GM18517 (cell line): ENCODE measurements around the gene RAB30.

Experiments used
- ATAC-seq: cut with Tn5 transposase; IDR thresholded peaks from one replicate; pipeline ENCODE4 v1.9.1; 2021; ENCODE audit warnings: mild to moderate bottlenecking, moderate library complexity; ENCODE audit not compliant: unreplicated experiment

RAB30 gene

GRCh38 chr11:83070731-83071566, 748 bp downstream of the RAB30 start:
- ATAC-seq, result no peak

DNA sequence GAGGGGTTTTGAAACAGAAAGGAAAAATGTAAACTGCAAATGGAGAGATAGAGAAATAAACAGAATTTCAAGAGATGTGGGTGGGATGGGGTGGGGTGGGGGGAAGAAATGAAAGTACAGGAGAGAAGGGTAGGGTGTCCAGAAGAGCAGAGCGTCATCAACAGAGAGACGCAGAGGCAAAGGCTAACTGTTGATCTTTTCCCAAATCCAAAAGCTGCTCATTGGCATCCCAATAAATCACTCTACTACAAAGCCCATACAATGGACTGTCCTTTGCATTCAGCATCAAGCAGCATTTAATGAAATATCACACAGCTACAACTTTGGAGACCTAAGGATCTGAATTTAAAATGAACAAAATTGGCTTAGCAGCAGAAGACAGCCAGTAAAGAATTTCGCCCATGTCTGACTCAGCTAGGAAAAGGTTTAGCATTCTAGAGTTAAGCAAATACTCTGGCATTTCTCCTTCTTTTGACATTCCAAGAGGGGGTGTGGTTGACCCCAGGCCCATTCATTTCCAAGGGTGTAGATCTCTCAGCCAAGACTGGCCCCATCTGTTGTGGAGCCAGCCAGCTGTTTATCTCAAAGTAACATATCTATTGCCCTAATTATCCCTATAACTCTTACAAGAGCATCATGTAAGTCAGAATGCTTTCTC, 1.5 kb downstream of the RAB30 start:
- ATAC-seq, result no peak

GRCh38 chr11:83069441-83070043, 2.2 kb downstream of the RAB30 start:
- ATAC-seq, result no peak

- ATAC-seq, result no peak
These were observed 3.1 kb downstream of the RAB30 start for GRCh38 chr11:83068568-83068967.

DNA sequence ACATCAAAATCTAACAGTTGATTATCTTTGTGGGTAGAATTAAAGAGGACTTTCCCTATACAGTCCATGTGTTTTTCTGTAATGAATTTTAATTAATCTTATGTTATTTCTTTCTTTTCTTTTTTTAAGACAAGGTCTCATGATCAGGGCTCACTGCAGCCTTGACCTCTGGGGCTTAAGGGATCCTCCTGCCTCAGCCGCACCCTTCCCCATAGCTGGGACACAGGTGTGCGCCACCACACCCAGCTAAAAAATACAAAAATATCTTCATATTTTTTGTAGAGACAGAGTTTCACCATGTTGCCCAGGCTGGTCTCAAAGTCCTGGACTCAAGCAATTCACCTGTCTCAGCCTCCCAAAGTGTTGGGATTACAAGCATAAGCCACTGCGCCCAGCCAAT, 7.7 kb downstream of the RAB30 start:
- ATAC-seq, result no peak

GRCh38 chr11:83063073-83063754, 8.5 kb downstream of the RAB30 start:
- ATAC-seq, result peak; percentile 74

DNA sequence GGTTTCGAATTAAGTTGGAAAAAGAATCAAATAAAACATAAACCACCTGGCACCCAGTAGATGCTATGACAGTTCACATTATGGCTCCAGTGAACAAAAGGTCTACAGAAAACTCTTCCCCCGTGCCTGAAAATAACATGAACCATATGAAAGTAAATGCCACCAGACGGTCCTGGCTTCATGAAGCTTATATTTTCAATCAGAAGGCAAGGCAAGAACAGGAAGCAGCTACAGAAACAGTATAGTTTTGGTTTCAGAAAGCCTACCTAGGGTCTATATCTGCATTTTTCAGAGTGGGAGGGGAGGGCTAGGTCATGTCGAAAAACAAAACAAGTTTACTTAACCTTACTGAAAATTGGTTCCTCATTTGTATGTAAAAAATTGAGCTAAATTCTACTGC, 9.8 kb downstream of the RAB30 start:
- peak; percentile 68 for ATAC-seq

DNA sequence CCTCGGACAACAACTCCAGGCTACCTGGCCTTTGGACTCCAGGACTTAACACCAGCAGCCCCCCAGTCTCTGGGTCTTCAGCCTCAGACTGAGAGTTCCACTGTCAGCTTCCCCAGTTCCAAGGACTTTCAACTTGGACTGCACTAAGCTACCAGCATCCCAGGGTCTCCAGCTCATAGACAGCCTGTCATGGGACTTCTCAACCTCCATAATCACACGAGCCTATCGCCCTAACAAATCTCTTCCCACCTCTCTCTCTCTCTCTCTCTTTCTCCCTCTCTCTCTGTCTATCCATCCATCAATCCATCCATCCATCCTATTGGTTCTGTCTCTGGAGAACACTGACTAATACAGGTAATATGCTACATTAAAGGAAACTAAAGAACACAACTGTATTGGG, 10.7 kb downstream of the RAB30 start:
- ATAC-seq, result no peak

- no peak for ATAC-seq
These were observed 14.0 kb downstream of the RAB30 start for GRCh38 chr11:83057721-83058120.

- ATAC-seq, result no peak
These were observed 15.1 kb downstream of the RAB30 start for GRCh38 chr11:83056611-83057010.

- no peak for ATAC-seq
These were observed 15.5 kb downstream of the RAB30 start for GRCh38 chr11:83056204-83056603.

GRCh38 chr11:83054904-83055380, 16.8 kb downstream of the RAB30 start:
- peak; percentile 57 for ATAC-seq

DNA sequence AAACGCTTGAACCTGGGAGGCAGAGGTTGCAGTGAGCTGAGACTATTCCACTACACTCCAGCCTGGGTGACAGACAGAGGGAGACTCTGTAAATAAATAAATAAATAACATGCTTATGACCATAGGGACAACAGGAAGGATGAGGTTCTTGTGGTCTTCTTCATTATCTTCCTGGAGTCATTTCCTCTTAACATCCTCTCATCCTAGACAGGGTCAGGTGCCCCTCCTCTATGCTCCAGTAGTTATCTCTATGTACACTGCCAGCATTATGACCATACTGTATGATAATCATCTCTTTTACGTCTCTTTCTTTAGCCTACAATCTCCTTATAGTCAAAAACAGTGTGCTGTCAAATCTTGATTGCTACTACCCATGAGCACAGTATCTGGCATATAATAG, 17.7 kb downstream of the RAB30 start:
- peak; percentile 57 for ATAC-seq

DNA sequence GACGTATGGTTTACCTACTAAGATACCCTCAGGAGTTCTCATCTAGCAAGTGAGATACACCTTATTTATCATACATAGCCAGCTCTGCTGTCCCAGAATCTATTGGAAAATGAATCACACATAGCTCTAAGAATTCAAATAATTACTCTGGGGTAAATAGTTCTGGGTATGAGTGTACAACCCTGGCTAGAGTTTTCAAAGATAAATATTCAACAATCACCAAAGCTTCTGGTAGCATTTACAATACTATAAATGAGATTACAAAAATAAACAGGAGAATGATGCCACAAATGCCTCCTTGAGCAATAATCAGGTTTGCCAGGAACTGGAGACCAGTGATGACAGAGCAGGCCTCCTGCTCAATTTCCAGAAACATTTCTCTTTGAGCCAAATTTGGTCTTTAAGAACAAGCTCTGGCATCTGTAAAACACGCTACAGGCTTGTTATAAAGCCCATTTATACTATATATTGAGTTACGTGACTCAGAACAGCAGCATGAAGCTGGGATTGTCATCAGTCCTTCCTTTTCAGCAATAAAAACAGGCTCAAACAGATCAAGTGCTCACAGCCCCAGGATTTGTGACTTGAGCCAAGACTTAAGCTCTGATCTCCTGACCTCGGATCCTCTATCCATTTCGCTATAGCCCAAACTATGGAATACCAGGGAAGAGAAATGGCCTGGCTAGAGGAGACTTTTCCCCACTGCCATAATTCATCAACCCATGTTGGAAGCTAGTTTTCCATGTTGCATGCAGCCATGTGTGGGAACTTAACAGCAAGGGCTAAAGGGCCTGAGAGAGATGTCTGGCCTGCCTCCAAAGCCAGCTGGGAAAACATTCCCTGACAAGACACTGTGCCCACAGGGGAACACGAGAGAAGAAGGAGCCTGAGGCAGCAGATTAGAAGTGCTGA, 19.7 kb downstream of the RAB30 start:
- ATAC-seq, result no peak

- ATAC-seq, result no peak
These were observed 24.0 kb downstream of the RAB30 start for GRCh38 chr11:83047515-83048225.

DNA sequence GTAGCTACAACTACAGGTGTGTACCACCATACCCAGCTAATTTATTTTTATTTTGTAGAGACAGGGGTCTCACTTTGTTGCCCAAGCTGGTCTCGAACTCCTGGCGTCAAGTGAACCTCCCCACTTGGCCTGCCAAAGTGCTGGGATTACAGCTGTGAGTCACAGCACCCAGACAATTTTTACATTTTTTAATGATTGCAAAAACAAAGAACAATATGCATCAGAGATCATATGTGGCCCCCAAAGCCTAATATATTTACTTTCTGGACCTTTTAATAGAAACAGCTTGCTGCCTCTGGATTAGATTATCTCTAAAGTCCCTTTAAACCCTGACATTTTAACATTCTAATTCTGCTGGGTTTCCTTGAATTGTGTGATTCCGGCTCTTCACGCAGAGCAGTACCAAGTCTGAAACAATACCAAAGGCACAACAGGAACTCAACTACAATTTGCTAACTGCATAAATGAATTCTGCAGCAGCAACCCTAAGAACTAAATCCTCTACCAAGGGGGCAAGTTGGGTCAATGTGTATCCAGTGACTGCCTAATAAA, 25.0 kb downstream of the RAB30 start:
- ATAC-seq, result no peak

DNA sequence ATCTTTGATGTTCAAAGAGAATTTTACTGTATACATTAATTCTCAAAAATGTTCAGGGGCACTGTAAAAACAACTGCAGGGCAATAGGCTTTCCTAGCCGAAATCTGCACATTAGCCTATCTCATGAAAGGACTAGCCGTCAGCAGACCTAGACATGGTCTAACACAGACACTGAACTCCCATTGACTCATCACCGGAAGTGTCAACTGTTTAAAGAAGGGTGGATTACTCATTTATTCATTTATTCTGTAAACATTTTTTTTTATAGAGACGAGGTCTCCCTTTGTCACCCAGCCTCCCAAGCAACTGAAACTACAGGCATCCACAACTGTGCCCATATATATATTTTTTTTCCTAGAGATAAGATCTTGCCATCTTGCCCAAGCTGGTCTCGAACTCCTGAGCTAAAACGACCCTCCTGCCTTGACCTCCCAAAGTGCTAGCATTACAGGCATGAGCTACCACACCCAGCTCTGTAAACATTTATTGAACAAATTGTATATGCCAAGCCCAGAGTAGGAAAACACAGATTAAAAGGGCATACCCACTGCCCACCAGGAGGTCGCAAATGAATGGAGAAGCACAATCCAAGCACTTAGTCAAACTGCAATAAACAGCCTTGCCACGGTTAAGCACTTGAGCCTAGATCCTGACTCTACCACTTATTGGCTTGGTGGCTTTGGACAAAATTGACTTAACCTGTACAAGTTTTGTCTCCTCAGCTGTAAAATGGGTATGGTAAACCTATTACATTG, 26.6 kb downstream of the RAB30 start:
- ATAC-seq, result no peak

DNA sequence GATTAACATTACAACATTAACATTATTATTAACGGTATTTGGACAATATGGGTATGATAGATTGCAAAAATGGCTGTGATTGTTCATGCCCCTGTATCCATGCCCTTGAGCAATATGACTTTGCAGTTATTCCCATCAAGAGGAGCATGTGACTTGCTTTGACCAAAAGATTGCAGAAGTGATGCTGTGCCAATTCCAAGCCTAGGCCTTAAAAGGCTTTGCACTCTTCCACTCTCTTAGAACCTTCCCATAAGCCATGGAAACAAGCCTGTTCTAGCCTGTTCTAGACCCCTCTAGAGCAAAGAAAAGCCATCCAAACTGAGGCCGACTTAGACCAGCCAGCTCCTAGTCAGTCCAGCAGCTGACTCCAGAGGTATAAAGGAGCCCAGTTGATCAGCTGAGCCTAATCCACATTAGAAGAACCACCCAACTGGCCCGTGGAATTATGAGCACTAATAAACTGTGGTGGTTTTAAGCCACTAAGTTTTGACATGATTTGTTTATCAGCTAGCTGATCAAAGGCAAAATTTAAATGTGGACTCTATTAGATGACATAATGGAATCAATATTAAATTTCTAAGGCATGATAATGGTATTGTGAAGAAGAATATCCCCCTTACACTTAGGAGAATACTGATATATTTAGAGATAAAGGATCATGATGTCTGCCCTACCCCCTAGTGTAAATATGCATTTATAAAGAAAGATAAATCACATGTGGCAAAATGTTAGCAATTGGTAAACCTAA, 28.6 kb downstream of the RAB30 start:
- no peak for ATAC-seq
